H9 (cell line): ENCODE results near the gene APBA2. TPM values are rescaled to one million over a fixed set of nuclear protein-coding genes. Genes with fewer than 3 reads are reported as not detected.

Experiments
- DNase-seq: peaks from one replicate; pipeline ENCODE4 v3.0.0-alpha.2; 2017
- H2AFZ ChIP-seq: one replicate; pipeline ENCODE4 v1.6.1; 2013; ENCODE audit warnings: mild to moderate bottlenecking, low read length, control low read depth, moderate library complexity
- H2AK5ac ChIP-seq: 2 replicates; pipeline ENCODE4 v1.6.1; 2013; ENCODE audit warnings: low read length, control low read depth, mixed read lengths; ENCODE audit not compliant: insufficient read length
- H2BK120ac ChIP-seq: one replicate; pipeline ENCODE4 v1.6.1; 2013; ENCODE audit warnings: low read depth, mild to moderate bottlenecking, low read length, control low read depth, inconsistent platforms; ENCODE audit not compliant: poor library complexity, severe bottlenecking
- H2BK12ac ChIP-seq: 2 replicates; pipeline ENCODE4 v1.6.1; 2013; ENCODE audit warnings: low read length, control low read depth, mixed read lengths, low read depth; ENCODE audit not compliant: insufficient read length
- H2BK15ac ChIP-seq: 2 replicates; pipeline ENCODE4 v1.6.1; 2013; ENCODE audit warnings: low read depth, low read length, control low read depth
- H2BK20ac ChIP-seq: one replicate; pipeline ENCODE4 v1.6.1; 2013; ENCODE audit warnings: low read depth, mild to moderate bottlenecking, low read length, control low read depth, inconsistent platforms; ENCODE audit not compliant: poor library complexity, severe bottlenecking
- H2BK5ac ChIP-seq: 2 replicates; pipeline ENCODE4 v1.6.1; 2013; ENCODE audit warnings: low read length, control low read depth, mixed read lengths; ENCODE audit not compliant: insufficient read length
- H3K14ac ChIP-seq: 2 replicates; pipeline ENCODE4 v1.6.1; 2013; ENCODE audit warnings: low read length, control low read depth; ENCODE audit not compliant: insufficient read depth
- H3K18ac ChIP-seq: 2 replicates; pipeline ENCODE4 v1.6.1; 2013; ENCODE audit warnings: low read depth, mild to moderate bottlenecking, mixed read lengths, low read length, control low read depth; ENCODE audit not compliant: insufficient read length
- H3K23ac ChIP-seq: 2 replicates; pipeline ENCODE4 v1.6.1; 2013; ENCODE audit warnings: low read length, control low read depth, mixed read lengths, low read depth; ENCODE audit not compliant: insufficient read length
- H3K23me2 ChIP-seq: 2 replicates; pipeline ENCODE4 v1.6.1; 2013; ENCODE audit warnings: low read depth, mild to moderate bottlenecking, mixed read lengths, low read length, control low read depth; ENCODE audit not compliant: insufficient read length, poor library complexity, severe bottlenecking
- H3K27ac ChIP-seq: 2 replicates; pipeline ENCODE4 v1.5.1; 2013; ENCODE audit warnings: low read length, control low read depth, mixed read lengths, low read depth; ENCODE audit not compliant: insufficient read length
- H3K27me3 ChIP-seq: 2 replicates; pipeline ENCODE4 v1.6.1; 2013; ENCODE audit warnings: low read length, control low read depth, inconsistent platforms; ENCODE audit not compliant: insufficient read depth
- H3K4ac ChIP-seq: 2 replicates; pipeline ENCODE4 v1.6.1; 2013; ENCODE audit warnings: low read depth, mild to moderate bottlenecking, control low read depth, inconsistent platforms, low read length, moderate library complexity
- H3K4me1 ChIP-seq: 2 replicates; pipeline ENCODE4 v1.6.1; 2013; ENCODE audit warnings: low read length, control low read depth, inconsistent platforms; ENCODE audit not compliant: insufficient read depth
- H3K4me2 ChIP-seq: 2 replicates; pipeline ENCODE4 v1.6.1; 2013; ENCODE audit warnings: low read length, control low read depth, mixed read lengths; ENCODE audit not compliant: insufficient read length, insufficient read depth
- H3K56ac ChIP-seq: 2 replicates; pipeline ENCODE4 v1.6.1; 2013; ENCODE audit warnings: low read depth, mild to moderate bottlenecking, mixed read lengths, low read length, control low read depth; ENCODE audit not compliant: insufficient read length
- H3K79me1 ChIP-seq: 2 replicates; pipeline ENCODE4 v1.6.1; 2013; ENCODE audit warnings: low read depth, mild to moderate bottlenecking, moderate library complexity, low read length, control low read depth, inconsistent platforms; ENCODE audit not compliant: insufficient read depth, poor library complexity, severe bottlenecking
- H3K79me2 ChIP-seq: 2 replicates; pipeline ENCODE4 v1.6.1; 2013; ENCODE audit warnings: low read length, control low read depth, inconsistent platforms; ENCODE audit not compliant: insufficient read depth
- H3K9ac ChIP-seq: 2 replicates; pipeline ENCODE4 v1.6.1; 2013; ENCODE audit warnings: low read length, control low read depth, mixed read lengths; ENCODE audit not compliant: insufficient read length; ENCODE audit errors: extremely low read depth
- H3K9me3 ChIP-seq: one replicate; pipeline ENCODE4 v1.6.1; 2013; ENCODE audit warnings: low read depth, low read length, inconsistent platforms; ENCODE audit not compliant: control insufficient read depth
- H3T11ph ChIP-seq: one replicate; pipeline ENCODE4 v1.6.1; 2013; ENCODE audit warnings: mild to moderate bottlenecking, low read length, control low read depth, inconsistent platforms
- H4K20me1 ChIP-seq: one replicate; pipeline ENCODE4 v1.6.1; 2013; ENCODE audit not compliant: control insufficient read depth, insufficient read length, insufficient read depth
- H4K5ac ChIP-seq: 2 replicates; pipeline ENCODE4 v1.6.1; 2013; ENCODE audit warnings: low read depth, mild to moderate bottlenecking, mixed read lengths, low read length, control low read depth; ENCODE audit not compliant: insufficient read length
- H4K8ac ChIP-seq: replicated peaks from 2 replicates; pipeline ENCODE4 v1.6.1; 2013; ENCODE audit warnings: low read length, control low read depth, mixed read lengths, low read depth; ENCODE audit not compliant: insufficient read length
- H4K91ac ChIP-seq: 2 replicates; pipeline ENCODE4 v1.6.1; 2013; ENCODE audit warnings: low read depth, mild to moderate bottlenecking, moderate library complexity, mixed read lengths, low read length, control low read depth; ENCODE audit not compliant: insufficient read length
- H3K27ac Mint-ChIP-seq, 3 experiments: 2 replicates in 2 of 3; 3 replicates in 1 of 3; pipeline ENCODE4 v1.8.0; 2020 to 2021; ENCODE audit warnings: mixed read lengths in 3 of 3, mild to moderate bottlenecking in 1 of 3, moderate library complexity in 1 of 3
- H3K27me3 Mint-ChIP-seq: 2 replicates; pipeline ENCODE4 v1.8.0; 2021; ENCODE audit warnings: low read depth, mild to moderate bottlenecking, moderate library complexity, mixed read lengths
- H3K36me3 Mint-ChIP-seq, 3 experiments: 2 replicates in 2 of 3; 3 replicates in 1 of 3; pipeline ENCODE4 v1.8.0; 2020 to 2021; ENCODE audit warnings: low read depth in 3 of 3, mixed read lengths in 3 of 3; ENCODE audit not compliant: insufficient read depth in 1 of 3
- H3K4me1 Mint-ChIP-seq, 2 experiments: 2 replicates each; pipeline ENCODE4 v1.8.0; 2020; ENCODE audit warnings: mixed read lengths in 2 of 2
- H3K4me3 Mint-ChIP-seq, 2 experiments: 2 replicates in 1 of 2; 3 replicates in 1 of 2; pipeline ENCODE4 v1.8.0; 2020 to 2021; ENCODE audit warnings: mild to moderate bottlenecking in 2 of 2, mixed read lengths in 2 of 2, moderate library complexity in 1 of 2
- H3K9me3 Mint-ChIP-seq, 2 experiments: 2 replicates in 1 of 2; 3 replicates in 1 of 2; pipeline ENCODE4 v1.8.0; 2020; ENCODE audit warnings: mild to moderate bottlenecking in 2 of 2, mixed read lengths in 2 of 2, moderate library complexity in 1 of 2
- CTCF ChIP-seq: fragments of 200-600 bp; sonication (generic); conservative IDR thresholded peaks from 3 replicates; pipeline ENCODE4 v1.8.0; 2021; ENCODE audit warnings: antibody characterized with exemption, mild to moderate bottlenecking
- WGBS: extraction: QIAGEN DNeasy Blood & Tissue Kit; methylation state at CpG from one replicate; pipeline ENCODE4 v1.1.7; 2013; ENCODE audit warnings: missing lambda C conversion rate, low lambda C conversion rate, mixed read lengths; ENCODE audit not compliant: insufficient read length; ENCODE audit errors: extremely low coverage; 5-methylcytosine and 5-hydroxymethylcytosine counted together
- total RNA-seq: library from RNA; stranded (reverse); gene quantifications from 2 replicates; pipeline ENCODE4 v1.2.1, GENCODE V29; 2021

The APBA2 gene
- total RNA-seq, 1 experiment from 2014 or later, result 14.3 TPM

DNA sequence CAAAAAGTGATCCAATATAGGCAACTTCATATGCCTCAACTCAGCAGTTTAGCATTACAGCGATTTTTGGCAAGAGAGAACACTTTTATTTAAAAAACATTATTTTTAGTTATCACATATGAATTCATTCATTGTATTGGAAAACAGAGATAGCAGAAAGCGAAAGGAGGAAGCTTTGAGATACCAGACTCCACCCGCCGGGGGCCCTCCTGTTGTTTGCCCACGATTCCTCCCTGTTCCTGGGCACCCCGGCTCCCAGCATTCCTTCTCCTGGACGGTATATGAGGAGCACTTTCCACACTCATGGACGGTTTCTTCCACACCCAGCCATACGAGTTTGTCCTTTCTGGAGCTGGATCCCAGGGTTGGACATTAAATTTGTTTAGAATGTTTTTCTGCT, 18.2 kb downstream of the APBA2 start:
- Histone ChIP-seq H3K4ac (no peak overlapping the region), H3K18ac (no peak overlapping the region), H3K23me2 (no peaks in the 10 kb centered on the region), H3K14ac (no peak overlapping the region), H4K20me1 (peaks cover 2% of the 10 kb centered on the region), H2AFZ (no peak overlapping the region), H3K79me2 (no peaks in the 10 kb centered on the region), H3K79me1 (no peaks in the 10 kb centered on the region), H3K9ac (no peak overlapping the region), H2BK20ac (no peak overlapping the region), H3T11ph (no peak overlapping the region), H4K8ac (no peak overlapping the region), H2AK5ac (no peak overlapping the region), H4K91ac (no peak overlapping the region), H2BK5ac (no peak overlapping the region), H3K4me1 (no peaks in the 10 kb centered on the region), H2BK12ac (no peak overlapping the region), H2BK15ac (no peak overlapping the region), H3K27me3 (no peaks in the 10 kb centered on the region), H2BK120ac (no peak overlapping the region), H3K4me2 (no peak overlapping the region), H3K9me3 (no peaks in the 10 kb centered on the region), H3K23ac (no peak overlapping the region), H3K27ac (no peak overlapping the region), H4K5ac (no peak overlapping the region), H3K56ac (no peak overlapping the region)
- no CpG with 5 or more reads among the region's 9 CpGs for WGBS
- Mint-ChIP-seq H3K36me3 (peaks cover 0 to 9% (median 2%) of the 10 kb centered on the region in 3 experiments; a peak in 4 of 7 replicates), H3K4me3 (no peak overlapping the region), H3K9me3 (peaks cover 3 to 4% of the 10 kb centered on the region in 2 experiments; a peak in 3 of 5 replicates), H3K4me1 (peaks cover 6 to 8% of the 10 kb centered on the region in 2 experiments; a peak in 3 of 4 replicates), H3K27ac (no peak overlapping the region), H3K27me3 (no peaks in the 10 kb centered on the region; the same call in 1 of the 2 replicates)
- DNase-seq, result no peak
- TF ChIP-seq CTCF, result no peak
